ENCODE results near the gene NR6A1. TPM values are rescaled to one million over a fixed set of nuclear protein-coding genes. Genes with fewer than 3 reads are reported as not detected.

Gene NR6A1
- total and polyA plus RNA-seq, 2 of the 13 experiments (the other 11 are each of a cell fraction or from before 2014, with no cell fraction given): 28.1 to 31.5 TPM

DNA sequence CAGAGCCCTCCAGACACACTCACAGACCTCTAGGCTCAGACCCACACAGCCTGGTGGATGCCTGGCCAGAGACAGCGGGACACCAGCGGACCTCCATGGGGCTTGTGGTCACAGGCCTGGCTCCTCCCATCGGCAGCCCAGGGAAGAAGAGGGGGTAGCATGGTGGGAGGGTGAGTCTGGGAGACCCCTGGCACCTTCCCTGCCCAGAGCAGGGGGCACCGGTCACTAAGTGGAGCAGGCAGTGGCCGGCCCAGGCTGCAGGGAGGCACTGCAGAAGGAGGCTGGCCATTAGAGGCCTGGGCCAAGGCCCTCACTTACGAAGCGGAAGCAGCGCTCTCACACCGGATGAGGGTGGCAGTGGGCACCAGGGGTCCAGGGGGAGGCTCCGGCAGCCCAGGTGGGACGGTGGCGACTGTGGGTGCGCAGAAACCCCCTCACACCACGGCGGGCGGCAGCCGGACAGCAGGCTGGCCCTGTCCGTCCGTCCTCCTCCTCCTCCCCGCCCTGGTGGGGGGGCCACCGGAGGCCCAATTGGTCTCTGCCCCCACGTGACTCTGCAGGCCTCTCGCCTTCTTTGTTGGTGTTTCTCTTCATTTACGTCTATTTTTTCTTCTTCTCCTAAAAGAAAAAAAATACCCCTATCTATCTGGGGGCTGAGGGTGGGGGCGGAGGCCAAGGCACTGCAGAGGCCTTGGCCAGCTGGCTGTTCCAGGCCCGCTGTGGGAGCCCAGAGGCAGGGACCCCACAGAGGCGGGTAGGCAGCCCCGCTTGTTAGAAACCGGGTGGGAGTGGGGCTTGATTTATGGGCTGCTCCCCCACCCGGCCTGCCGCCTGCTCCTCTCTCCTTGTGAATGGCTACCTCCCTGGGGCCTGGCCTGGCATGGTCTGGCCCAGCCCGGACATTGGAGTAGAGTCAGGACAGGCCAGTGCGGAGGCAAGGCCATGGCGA lies 263.9 kb downstream of the NR6A1 start, which contains the start of gene NR5A1 (continued):
- TF ChIP-seq ZNF136 (CRISPR knock-in tag; IDR thresholded peaks at IDR 0.05; ENCODE audit: low read depth) (peak; percentile 84; the same call in 1 of the 2 replicates), HOXA9 (CRISPR knock-in tag; IDR thresholded peaks at IDR 0.05; ENCODE audit: borderline replicate concordance) (0 out of 2 replicates have a peak, but pooled peaks have one; percentile 59), SALL1 (CRISPR knock-in tag; IDR thresholded peaks at IDR 0.05) (peak; percentile 49; the same call in 1 of the 2 replicates), ZNF883 (CRISPR knock-in tag; IDR thresholded peaks at IDR 0.05; ENCODE audit: not compliant biosample characterization) (peak; percentile 90), SMYD3 (CRISPR knock-in tag; IDR thresholded peaks at IDR 0.05) (0 out of 2 replicates have a peak, but pooled peaks have one; percentile 50), ZNF678 (CRISPR knock-in tag; IDR thresholded peaks at IDR 0.05) (peak; percentile 79), ZNF704 (CRISPR knock-in tag; IDR thresholded peaks at IDR 0.05; ENCODE audit: borderline replicate concordance) (peak; percentile 85; the same call in 1 of the 2 replicates), ZNF296 (CRISPR knock-in tag; conservative IDR thresholded peaks at IDR 0.05) (peak; percentile 58; the same call in 1 of the 2 replicates), MLX (CRISPR knock-in tag; IDR thresholded peaks at IDR 0.05) (no peak), ZMAT3 (CRISPR knock-in tag; conservative IDR thresholded peaks at IDR 0.05) (peak; percentile 70; the same call in 1 of the 2 replicates), TFDP2 (CRISPR knock-in tag; IDR thresholded peaks at IDR 0.05) (0 out of 2 replicates have a peak, but pooled peaks have one; percentile 20), HDAC2 (CRISPR knock-in tag; IDR thresholded peaks at IDR 0.05) (peak; percentile 44; the same call in 1 of the 2 replicates), FOXP1 (IDR thresholded peaks at IDR 0.05) (no peak), FOXP1 (CRISPR knock-in tag; IDR thresholded peaks at IDR 0.05) (no peak; the same call in 1 of the 2 replicates), ZNF619 (CRISPR knock-in tag; IDR thresholded peaks at IDR 0.05) (no peak), E2F2 (CRISPR knock-in tag; IDR thresholded peaks at IDR 0.05; ENCODE audit: borderline replicate concordance) (no peak), ZC3H13 (CRISPR knock-in tag; IDR thresholded peaks at IDR 0.05) (peak; percentile 74), GATAD2A (CRISPR knock-in tag; IDR thresholded peaks at IDR 0.05) (0 out of 2 replicates have a peak, but pooled peaks have one; percentile 20), ASH2L (IDR thresholded peaks at IDR 0.05; ENCODE audit: insufficient read length, low read depth, low read length) (peak; percentile 51), TCF7 (IDR thresholded peaks at IDR 0.05; ENCODE audit: low read depth) (no peak), ZNF784 (CRISPR knock-in tag; IDR thresholded peaks at IDR 0.05; ENCODE audit: borderline replicate concordance) (peak; percentile 90; the same call in 1 of the 2 replicates), IRF9 (CRISPR knock-in tag; IDR thresholded peaks at IDR 0.05; ENCODE audit: borderline replicate concordance) (peak; percentile 61; the same call in 1 of the 2 replicates)
